GM19035 (cell line): ENCODE measurements around the gene PRPSAP2.

Experiments
- ATAC-seq: cut with Tn5 transposase; IDR thresholded peaks from one replicate; pipeline ENCODE4 v1.9.1; 2021; ENCODE audit not compliant: unreplicated experiment

PRPSAP2 gene

DNA sequence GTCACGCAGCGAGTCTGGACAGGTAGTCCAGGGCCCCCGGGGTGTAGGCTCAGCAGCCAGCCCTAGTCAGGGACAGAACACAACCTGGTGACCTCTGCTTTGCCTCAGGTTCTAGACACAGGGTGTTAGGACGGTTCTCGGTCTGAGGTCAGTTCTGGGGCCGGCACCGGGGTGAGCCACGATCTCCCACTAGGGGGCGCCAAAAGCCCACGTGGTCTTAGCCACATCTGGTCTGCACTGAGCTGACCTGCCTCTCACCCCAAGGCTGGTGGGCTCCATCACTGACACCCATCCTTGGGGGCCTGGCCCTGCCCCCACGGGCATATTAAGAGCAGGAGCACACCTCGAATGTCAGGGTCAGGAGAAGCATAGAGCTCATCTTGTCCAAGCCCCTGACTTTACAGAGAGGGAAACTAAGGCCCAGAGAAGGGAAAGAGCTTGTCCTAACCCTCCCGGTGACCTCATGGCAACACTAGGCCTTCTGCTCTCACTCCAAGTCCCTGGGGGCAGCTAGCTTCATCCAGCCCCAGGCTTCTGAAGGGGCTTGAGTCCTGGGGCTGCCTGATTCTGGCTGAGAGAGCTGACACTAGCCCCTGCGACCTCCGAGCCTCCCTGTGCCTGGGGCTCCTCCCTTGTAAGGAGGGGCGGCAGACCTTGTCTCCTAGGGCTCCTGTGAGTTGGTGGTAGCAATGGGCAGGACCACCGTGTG is 103.0 kb downstream of the PRPSAP2 start:
- peak; percentile 80 for ATAC-seq

DNA sequence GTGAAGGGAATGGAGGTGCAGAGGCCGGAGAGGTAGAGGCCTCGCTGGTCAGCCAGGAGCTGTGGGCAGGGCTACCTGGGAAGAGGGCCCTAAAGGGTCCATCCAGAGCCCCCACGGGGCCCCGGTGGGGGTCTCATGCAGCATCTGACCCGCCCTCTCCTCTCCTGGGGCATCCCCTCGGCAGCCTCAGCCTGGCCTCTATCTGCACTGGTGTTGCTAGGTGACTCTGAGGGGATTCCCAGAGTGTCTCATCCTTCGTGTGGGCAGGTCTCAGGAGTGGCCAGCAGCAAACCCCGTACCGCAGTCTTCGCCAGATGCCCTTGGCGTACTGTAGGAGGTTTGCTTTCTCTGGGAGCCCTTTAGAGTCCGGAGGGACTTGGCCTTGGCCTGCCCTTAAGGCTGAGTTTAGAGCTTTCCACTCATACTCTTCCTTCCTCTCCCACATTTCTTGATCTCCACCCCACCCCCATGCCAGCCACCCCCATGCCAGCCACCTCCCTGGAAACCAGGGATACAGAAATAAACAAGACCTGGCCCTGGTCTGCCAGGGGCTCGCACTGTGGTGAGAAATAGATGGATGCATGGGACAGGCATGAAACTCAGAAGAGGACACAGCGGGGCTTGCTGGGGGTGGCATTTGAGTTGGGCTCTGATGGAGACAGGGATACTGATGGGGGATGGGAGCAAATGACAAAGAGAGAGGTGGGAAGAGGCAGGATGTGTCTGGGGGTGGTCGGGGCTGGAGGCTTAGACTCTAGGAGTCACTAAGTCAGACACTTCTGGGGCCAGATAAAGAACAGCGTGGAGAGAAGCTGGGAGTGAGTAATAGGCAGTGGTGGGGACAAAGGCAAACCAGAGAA is 103.9 kb downstream of the PRPSAP2 start:
- ATAC-seq: no peak

DNA sequence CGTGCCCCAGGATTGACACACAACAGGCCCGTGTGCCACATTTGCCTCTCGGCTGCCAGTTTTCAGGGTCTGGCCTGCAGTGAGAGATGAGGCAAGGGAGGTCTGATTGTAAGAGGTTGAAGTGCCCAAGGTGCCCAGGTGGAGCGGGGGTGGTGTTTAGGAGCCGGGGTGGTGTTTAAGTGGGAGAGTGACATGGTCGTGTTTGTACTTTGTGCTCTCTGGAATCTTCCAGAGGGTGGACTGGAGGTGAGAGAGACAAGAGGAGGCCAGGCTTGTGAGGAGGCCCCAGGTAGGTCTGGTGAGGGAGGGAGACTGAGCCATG is 104.5 kb downstream of the PRPSAP2 start:
- ATAC-seq: no peak

DNA sequence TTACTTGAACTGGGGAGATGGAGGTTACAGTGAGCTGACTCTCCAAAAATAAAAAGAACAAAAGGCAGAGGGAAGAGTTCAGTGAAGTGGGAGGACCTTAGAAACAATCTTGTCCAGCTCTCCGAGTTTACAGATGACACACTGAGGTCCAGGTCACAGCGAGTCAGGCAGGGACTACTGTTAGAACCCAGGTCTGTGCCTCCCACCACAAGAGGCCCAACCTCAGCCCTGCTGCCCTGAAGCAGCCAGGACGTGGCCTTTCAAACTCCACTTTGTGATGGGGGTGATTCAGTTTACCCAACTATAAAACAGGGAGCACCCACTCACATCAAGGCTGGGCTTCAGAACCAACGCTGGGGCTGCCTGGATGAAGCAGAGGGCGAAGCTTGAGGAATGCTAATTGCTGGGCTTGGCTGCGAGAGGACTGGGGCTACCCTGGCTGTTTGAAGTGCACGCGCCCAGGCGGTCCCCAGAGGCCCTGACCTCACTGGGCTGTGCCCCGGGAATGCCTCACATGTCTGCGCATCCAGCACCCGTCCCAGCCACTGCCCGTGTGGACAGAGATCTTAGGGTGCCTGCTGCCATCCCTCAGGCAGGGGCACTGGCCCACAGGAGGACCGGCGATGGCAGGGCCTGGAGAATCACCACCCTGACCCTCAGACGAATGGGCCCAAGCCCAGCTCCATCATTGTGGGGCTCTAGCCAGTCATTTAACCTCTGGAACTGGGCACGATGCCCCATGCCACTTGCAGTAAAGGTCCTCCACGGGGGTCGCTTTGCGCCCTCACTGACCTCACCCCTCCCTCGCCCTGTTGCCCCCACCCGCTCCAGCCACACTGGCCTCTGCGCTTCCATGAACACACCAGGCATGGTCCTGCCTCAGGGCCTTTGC is 105.4 kb downstream of the PRPSAP2 start:
- no peak for ATAC-seq

DNA sequence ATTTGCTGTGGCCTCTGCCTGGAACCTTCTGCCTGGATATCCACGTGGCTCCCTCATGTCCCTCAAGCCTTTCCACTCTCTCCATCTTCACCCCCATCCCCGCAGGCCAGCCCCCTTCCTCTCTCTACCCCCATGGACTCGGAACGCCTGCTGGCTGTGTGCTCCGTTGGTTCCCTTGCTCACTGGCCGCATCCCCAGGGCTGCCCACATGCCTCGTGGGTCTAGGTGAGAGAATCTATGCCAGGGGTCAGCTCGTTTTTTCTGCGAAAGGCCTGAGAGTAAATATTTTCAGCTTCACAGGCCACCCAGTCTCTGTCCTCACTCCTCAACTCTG is 106.1 kb downstream of the PRPSAP2 start:
- ATAC-seq: no peak

DNA sequence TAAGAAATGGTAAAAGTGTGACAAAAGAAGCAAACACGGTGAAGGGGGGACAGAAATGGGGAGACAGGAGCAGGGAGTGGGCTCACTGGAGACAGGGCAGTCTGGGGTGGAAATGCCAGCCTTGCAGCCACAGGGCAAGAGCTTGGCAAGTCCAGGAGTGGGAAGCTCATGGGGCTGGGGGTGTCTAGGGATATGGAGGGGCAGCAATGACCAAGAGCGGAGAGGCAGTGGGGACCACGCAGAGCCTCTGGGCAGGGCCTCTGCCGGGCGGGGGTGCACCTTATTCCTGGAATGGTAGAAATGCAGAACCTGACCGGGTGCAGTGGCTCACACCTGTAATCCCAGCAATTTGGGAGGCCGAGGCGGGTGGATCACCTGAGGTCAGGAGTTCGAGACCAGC is 106.6 kb downstream of the PRPSAP2 start:
- no peak for ATAC-seq

DNA sequence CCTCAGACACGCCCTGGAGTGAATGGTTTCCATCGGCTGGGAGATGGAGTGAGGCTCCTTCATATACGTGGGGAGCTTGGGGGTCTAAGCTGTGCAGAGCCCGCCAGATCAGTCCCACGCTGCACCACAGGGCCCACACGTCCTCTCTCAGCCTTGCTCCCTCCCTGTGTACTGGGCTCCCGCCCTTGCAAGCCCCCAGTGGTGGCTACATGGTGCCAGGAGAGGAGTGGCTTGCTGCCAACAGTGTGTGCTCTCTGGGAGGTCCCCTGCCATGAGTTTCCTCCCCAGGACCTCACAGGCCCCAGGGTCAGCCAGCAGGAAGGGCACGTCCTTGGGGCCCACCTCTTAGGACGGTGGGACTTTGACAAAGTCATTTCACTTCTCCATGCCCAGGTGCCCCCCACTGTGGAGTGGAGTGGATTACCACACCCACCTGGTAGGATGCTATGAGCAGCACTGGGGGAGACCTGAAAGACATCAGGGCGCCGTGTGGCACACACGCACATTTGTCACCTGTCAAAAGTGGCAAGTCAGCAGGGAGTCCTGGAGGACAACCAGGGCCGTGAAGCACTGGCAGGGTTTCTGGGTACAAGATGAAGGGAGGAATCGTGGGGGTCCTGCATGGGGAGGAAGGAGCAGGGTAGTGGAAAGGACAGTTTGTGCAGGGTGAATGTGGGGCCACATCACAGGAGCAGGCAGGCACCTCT is 107.8 kb downstream of the PRPSAP2 start:
- no peak for ATAC-seq

DNA sequence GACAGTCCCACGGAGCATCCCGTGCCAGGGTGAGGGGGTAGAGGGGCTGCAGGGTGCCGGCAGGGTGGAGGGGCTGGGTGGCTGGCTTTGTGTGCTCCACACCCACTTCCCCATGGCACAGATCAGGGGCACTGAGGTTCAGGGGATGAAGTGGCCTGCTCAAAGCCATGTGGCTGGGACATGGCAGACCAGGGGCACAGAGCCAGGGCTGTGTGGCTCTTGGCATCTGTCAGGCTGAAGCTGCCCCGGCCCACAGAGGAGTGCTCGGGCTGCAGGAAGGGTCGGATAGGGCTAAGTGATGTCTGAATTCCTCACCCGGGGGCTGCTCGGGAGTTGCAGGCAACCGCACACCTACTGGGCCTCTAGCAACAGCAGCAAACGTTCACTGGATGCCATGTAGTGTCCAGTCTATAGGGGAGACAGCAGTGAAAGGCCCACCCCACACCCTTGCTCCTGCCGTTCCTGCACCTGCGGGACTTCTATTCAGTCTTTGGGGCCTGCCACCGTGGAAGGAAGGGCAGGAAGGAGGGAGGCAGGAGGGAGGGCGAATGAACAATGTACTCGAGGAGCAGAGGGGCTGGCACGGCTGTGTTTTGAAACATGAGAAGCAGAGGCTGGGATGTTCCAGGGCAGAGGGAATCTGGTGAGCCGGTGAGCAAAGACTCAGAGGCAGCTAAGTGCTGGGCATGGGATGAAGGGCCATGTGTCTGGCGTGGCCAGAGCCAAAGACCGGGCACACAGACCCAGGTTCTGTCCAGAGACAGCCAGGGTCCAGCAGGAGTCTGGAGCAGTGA is 109.1 kb downstream of the PRPSAP2 start:
- ATAC-seq: no peak

DNA sequence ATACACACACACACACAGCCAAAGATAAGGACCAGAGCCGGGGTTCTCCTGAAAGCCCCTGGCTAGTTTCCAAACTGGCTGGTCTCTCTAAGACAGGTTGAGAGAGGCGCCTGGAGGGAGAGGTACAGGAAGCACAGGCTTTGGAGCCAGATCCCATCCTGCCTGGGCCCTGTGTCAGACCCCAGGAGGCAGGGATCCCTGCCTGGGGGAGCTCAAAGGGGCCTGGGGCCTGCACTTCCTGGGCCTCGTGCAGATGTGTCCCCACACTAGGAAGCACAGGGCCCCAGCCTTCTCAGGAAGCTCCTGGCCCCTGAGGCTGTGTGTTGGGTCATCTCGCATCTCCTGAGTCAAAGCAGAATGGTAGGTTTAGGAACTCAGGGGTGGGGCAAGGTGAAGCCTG is 110.0 kb downstream of the PRPSAP2 start:
- ATAC-seq: no peak

DNA sequence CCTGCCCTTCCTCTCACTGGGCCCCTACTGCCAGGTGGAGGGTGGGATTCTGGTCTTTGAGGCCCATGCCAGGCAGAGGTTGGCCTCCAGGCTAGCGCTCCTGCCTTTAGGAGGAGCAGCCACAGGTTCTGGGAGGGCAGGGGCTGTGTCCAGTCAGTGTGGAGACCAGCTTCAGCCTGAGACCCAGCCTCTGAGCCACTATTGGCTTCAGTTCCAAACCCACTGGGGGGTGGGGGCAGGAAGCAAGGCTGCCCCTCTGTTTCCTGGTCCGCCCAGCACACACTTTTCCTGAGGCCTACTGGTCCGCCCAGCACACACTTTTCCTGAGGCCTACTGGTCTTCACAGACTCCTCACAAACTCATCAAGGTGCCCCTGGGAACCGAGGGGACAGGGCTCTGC is 110.4 kb downstream of the PRPSAP2 start:
- ATAC-seq: no peak

DNA sequence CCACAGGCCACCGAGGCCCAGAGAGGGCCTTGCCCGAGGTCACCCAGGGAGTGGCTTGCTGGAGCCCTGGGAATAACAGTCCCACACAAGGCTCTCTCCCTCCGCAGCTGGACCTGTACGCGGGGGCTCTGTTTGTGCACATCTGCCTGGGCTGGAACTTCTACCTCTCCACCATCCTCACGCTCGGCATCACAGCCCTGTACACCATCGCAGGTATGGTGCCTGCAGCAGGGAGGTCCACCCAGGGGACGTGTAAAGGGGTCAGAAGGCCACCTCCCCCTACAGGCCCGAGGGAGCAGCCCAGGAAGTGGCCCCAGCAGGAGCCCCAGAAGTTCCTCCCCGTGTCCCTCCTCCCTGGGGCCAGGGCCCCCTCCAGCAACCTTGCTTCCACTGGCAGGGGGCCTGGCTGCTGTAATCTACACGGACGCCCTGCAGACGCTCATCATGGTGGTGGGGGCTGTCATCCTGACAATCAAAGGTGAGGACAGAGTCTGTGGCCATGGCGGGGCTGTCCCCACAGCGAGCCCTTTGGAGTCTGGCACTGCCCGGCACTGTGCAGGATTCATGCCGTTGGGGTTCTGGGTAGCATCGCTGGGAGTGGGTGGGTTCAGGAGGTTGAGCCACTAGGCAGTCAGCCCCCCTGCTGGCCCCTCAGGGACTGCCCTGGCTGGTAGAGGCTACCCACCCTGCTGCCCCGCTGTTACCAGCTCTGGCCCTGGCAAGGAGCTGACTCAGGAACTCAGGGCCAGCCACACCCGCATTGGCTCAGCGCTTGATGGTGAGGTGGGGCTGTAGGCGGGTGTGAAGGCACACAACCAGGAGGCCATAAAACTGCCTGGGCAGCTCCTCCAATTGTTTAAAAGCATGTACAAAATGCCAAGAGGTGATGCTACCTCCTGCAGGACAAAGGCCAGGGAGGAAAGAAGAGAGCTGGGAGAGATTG is 111.3 kb downstream of the PRPSAP2 start:
- no peak for ATAC-seq

DNA sequence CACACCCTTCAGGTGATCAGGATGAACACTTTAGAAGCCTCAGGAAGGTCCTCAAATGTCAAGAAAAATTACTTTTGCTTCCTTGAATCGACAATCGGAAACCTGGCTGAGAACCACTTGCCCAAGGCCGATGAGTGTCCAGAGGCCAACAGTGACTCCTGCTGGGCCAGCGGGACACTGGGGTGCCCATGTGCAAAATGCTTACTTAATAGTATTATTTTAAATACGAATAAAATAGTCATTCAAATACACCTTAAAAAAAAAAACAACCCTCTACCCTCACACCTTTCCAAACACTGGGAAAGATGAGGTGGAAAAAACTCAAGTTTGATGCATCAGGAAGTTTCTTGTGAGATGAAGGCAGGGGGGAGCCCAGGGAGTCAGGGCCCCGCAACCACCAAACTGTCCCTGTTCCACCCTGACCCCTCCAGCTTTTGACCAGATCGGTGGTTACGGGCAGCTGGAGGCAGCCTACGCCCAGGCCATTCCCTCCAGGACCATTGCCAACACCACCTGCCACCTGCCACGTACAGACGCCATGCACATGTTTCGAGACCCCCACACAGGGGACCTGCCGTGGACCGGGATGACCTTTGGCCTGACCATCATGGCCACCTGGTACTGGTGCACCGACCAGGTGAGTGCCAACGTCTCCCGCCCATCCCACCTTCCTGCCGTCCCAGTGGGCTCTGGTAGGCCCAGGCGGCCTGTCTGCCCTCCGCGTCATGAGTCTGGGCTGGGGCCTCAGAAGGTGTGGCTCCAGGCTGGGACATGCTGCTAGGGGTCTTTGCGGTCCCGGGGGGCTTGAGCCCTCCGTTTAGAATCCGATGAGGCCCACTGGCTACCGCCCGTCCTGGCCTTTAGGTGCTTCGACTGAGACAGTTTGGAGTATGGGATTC is 112.9 kb downstream of the PRPSAP2 start:
- ATAC-seq: no peak

DNA sequence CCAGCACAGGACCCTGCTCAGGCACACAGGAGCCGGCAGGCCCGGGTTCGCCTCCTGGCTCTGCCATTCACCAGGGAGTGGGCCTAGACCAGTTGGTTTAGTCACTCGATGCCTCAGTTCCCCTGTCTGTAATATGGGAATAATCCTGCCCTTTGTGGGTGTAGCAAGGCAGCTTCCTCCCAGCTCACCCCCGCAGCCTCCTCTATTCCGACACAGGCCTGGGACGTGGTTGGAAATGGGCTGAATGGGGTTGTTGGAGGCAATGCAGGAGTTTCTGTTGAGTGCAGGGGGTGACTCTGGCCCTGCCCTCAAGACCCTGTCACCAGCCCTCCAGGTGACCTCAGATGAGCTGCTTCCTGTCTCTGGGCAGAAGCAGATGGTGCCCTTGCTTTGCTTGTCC is 113.9 kb downstream of the PRPSAP2 start:
- ATAC-seq: no peak

DNA sequence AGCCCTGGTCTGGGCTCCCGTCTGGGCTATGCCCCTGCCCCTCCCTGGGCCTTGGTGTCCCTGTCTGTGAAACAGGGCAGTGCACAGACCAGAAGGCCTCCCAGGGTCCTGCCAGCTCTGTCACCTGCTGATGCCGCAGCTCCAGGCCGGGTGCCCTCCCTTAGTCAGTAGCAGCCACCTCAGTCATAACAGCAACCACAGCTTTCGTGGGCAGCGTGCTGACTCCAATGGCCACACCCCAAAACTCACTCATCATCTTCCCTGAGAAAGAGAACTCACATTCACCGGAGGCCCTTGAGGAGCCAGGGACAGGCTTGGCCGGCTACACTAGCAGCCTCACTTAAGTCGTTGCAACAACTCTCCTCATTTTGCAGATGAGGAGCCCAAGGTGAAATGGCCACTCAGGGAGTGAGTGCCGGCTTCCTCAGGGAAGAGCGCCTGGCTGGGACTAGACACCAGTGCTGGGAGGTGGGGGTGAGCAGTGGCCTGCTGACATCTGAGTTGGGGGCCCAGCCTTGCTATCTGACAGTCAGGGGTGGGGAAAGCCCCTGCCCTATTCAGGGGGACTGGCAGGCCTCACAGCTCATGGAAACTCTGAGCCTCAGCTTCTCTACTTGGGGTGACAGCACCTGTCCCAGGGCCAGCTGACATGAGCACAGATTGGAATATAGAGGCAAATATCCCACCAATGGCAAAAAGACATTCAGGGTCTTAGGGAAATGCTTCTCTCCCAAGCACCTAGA is 116.6 kb downstream of the PRPSAP2 start:
- no peak for ATAC-seq

DNA sequence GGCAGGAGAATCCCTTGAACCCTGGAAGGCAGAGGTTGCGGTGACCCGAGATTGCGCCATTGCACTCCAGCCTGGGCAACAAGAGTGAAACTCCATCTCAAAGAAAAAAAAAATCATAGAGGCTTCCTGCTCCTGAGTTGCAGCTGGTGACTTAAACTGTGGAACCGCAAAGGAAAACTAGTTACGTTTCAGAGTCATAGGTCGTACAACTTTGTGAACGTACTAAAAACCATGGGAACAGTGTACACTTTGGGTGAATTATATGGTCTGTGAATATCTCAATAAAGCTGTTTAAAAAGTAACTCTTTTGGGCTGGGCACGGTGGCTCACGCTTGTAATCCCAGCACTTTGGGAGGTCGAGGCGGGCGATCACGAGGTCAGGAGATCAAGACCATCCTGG is 117.7 kb downstream of the PRPSAP2 start:
- no peak for ATAC-seq

DNA sequence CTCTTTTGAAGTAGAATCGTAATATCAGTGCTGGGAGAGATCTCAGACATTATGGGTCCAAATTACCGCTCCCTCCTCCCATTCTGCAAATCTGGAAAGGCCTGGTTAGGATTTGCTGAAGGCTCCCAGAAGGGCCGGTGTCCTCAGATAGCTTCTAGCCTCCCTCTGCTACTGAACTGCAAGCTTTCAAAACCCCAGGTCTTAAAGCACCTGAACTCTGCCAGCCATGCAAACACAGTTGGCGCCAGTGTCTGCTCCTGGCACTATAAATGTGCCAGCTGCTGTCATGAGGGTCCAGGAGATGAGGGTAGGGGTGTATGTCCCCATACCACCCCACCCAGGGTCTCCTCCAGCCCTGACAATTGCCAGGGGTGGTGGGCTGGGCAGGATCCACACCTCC is 118.3 kb downstream of the PRPSAP2 start:
- ATAC-seq: no peak

DNA sequence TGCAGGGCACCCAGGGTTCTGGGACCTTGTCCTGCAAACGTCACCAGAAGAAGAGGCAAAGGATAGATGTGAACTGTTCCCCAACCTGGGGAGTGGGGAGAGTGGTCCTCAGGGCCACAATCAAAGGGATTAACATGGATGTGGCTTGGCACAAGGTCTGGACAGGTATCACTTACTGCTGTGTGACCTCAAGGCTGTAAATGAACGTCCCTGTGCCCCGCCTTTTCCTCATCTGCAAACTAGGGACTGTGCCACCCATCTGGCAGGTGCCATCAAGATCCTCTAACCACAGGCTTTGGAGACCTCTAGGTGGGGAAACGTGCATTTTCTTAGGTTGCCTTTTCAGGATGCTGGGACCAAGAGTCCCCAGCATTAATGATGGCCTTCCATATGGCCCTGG is 119.1 kb downstream of the PRPSAP2 start:
- no peak for ATAC-seq

DNA sequence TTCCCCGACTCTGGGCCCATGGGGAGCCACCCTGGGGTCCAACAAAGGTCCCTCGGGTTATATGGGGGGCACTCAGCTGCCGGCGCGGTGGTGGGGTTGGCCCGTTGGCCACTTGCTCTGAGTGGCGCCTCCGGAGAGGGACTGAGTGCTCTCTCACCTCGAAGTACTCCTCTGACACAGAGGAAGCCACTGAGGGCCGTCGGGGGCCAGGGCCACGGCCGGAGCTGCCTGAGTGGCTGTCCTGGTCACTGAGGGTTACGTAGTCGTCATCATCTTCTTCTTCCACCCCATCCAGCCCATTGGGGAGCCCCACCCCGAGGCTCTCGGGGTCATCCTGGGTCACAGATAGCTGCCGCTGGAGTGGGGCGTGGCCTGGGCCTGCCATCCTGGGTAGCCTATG is 119.7 kb downstream of the PRPSAP2 start:
- ATAC-seq: no peak
